ENCODE data around the gene VN1R5.

The VN1R5 gene

GRCh38 chr1:247270003-247270402, 14.1 kb downstream of the VN1R5 start:
- TF ChIP-seq, protein P1, sequence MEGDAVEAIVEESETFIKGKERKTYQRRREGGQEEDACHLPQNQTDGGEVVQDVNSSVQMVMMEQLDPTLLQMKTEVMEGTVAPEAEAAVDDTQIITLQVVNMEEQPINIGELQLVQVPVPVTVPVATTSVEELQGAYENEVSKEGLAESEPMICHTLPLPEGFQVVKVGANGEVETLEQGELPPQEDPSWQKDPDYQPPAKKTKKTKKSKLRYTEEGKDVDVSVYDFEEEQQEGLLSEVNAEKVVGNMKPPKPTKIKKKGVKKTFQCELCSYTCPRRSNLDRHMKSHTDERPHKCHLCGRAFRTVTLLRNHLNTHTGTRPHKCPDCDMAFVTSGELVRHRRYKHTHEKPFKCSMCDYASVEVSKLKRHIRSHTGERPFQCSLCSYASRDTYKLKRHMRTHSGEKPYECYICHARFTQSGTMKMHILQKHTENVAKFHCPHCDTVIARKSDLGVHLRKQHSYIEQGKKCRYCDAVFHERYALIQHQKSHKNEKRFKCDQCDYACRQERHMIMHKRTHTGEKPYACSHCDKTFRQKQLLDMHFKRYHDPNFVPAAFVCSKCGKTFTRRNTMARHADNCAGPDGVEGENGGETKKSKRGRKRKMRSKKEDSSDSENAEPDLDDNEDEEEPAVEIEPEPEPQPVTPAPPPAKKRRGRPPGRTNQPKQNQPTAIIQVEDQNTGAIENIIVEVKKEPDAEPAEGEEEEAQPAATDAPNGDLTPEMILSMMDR (conservative IDR thresholded peaks at IDR 0.05; ENCODE audit: control insufficient read depth, insufficient read depth, low read depth, low read length), result no peak
- no peak overlapping the region for H3K4me3 ChIP-seq (ENCODE audit: control insufficient read depth, low read depth, low read length)
- DNase-seq (ENCODE audit: low read depth), result no peak

DNA sequence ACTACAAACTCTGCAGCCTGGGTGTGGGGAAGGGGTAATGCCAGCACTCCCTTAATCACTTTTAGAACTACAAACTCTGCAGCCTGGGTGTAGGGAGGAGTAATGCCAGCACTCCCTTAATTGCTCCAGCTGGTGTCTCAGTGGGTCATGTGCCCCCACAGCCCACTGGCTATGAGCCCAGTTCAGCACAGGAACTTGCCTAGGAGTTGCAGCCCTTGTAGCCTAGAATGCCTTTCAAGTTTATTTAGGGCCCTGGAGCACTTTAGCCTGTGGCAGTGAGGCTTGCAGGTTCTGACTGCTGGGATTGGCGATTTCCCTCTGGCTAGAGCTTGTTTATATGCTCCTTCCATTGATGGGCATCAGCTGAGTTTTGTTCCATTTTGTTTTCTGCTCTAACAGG, 17.1 kb downstream of the VN1R5 start:
- no peak overlapping the region for H3K4me3 ChIP-seq (ENCODE audit: control insufficient read depth, low read depth, low read length)
- TF ChIP-seq, protein P1 (conservative IDR thresholded peaks at IDR 0.05; ENCODE audit: control insufficient read depth, insufficient read depth, low read depth, low read length), result no peak
- DNase-seq (ENCODE audit: low read depth), result no peak

- DNase-seq (ENCODE audit: low read depth), result no peak
- no peak overlapping the region for H3K4me3 ChIP-seq (ENCODE audit: control insufficient read depth, low read depth, low read length)
- TF ChIP-seq, protein P1 (conservative IDR thresholded peaks at IDR 0.05; ENCODE audit: control insufficient read depth, insufficient read depth, low read depth, low read length), result no peak
These were observed 18.9 kb downstream of the VN1R5 start for GRCh38 chr1:247274605-247275256.

- TF ChIP-seq, protein P1 (conservative IDR thresholded peaks at IDR 0.05; ENCODE audit: control insufficient read depth, insufficient read depth, low read depth, low read length), result no peak
- no peak overlapping the region for H3K4me3 ChIP-seq (ENCODE audit: control insufficient read depth, low read depth, low read length)
- DNase-seq (ENCODE audit: low read depth), result no peak
These were observed 21.3 kb downstream of the VN1R5 start for GRCh38 chr1:247277191-247277590.

GRCh38 chr1:247281001-247281574, 25.2 kb downstream of the VN1R5 start:
- no peak for DNase-seq (ENCODE audit: low read depth)
- TF ChIP-seq, protein P1 (conservative IDR thresholded peaks at IDR 0.05; ENCODE audit: control insufficient read depth, insufficient read depth, low read depth, low read length), result no peak
- no peak overlapping the region for H3K4me3 ChIP-seq (ENCODE audit: control insufficient read depth, low read depth, low read length)

GRCh38 chr1:247286134-247286670, 30.3 kb downstream of the VN1R5 start:
- no peak for DNase-seq (ENCODE audit: low read depth)
- TF ChIP-seq, protein P1 (conservative IDR thresholded peaks at IDR 0.05; ENCODE audit: control insufficient read depth, insufficient read depth, low read depth, low read length), result no peak

More at GRCh38 chr1:247286134-247286670, 30.3 kb downstream of the VN1R5 start:
- H3K4me3 ChIP-seq (ENCODE audit: control insufficient read depth, low read depth, low read length), result no peak overlapping the region
